Esophagus (tissue), 2 donors: ENCODE results near the gene KRT74. TPM values are rescaled to one million over a fixed set of nuclear protein-coding genes. Genes with fewer than 3 reads are reported as not detected.

Experiments
- H3K27ac ChIP-seq, 2 donors: one replicate each; pipeline ENCODE4 v1.5.1; 2013; ENCODE audit warnings: low read depth in 2 of 2, mild to moderate bottlenecking in 2 of 2, inconsistent platforms in 1 of 2, low read length in 1 of 2, moderate library complexity in 1 of 2
- H3K27me3 ChIP-seq, 2 donors: one replicate each; pipeline ENCODE4 v1.6.1; 2013; ENCODE audit warnings: low read length in 2 of 2, control low read depth in 1 of 2, mild to moderate bottlenecking in 1 of 2; ENCODE audit not compliant: insufficient read depth in 2 of 2, control insufficient read depth in 1 of 2
- H3K36me3 ChIP-seq, 2 donors: one replicate each; pipeline ENCODE4 v1.6.1; 2013; ENCODE audit warnings: low read length in 1 of 2; ENCODE audit not compliant: control insufficient read depth in 2 of 2, insufficient read depth in 2 of 2
- H3K4me1 ChIP-seq, 2 donors: one replicate each; pipeline ENCODE4 v1.6.1; 2013; ENCODE audit warnings: low read length in 1 of 2; ENCODE audit not compliant: control insufficient read depth in 2 of 2, insufficient read depth in 2 of 2
- H3K4me3 ChIP-seq, 2 donors: one replicate each; pipeline ENCODE4 v1.5.1; 2013; ENCODE audit warnings: low read length in 2 of 2, mild to moderate bottlenecking in 2 of 2, low read depth in 1 of 2, moderate library complexity in 1 of 2
- H3K9me3 ChIP-seq, 2 donors: one replicate each; pipeline ENCODE4 v1.6.1; 2013; ENCODE audit warnings: mild to moderate bottlenecking in 2 of 2, low read depth in 1 of 2, low read length in 1 of 2, moderate library complexity in 1 of 2; ENCODE audit not compliant: control insufficient read depth in 2 of 2, insufficient read depth in 1 of 2
- WGBS, 2 donors: extraction: QIAGEN DNeasy Blood & Tissue Kit; methylation state at CpG; one replicate each; pipeline ENCODE4 v1.1.7; 2013; 5-methylcytosine and 5-hydroxymethylcytosine counted together
- polyA plus RNA-seq, 2 donors: library from polyadenylated mRNA; stranded (reverse); fragments of 200-250 nt; gene quantifications; one replicate each; pipeline ENCODE4 v1.2.3, GENCODE V29; 2013
- donor health status: healthy with polysubstance abuse.
- donor health status: Bipolar disorder and iron deficiency.

Gene KRT74
- polyA plus RNA-seq, 2 donors, result 0.07 to 0.24 TPM

GRCh38 chr12:52528641-52529143 is 45.0 kb downstream of the KRT74 start:
- Histone ChIP-seq H3K4me1 (peaks cover 0 to 18% of the 10 kb centered on the region in 2 donors), H3K27ac (no peak overlapping the region)
- WGBS, 2 donors, result 76 to 82% methylated on average over 8 of the region's 8 CpGs

GRCh38 chr12:52527121-52527800 is 46.4 kb downstream of the KRT74 start:
- peaks cover 0 to 20% of the 10 kb centered on the region in 2 donors for H3K4me1 ChIP-seq
- no peaks in the 10 kb centered on the region for H3K27me3 ChIP-seq
- no peaks in the 10 kb centered on the region for H3K9me3 ChIP-seq
- H3K27ac ChIP-seq, result no peak overlapping the region
- no peak overlapping the region for H3K4me3 ChIP-seq
- 48 to 59% methylated on average over 4 of the region's 4 CpGs for WGBS, 2 donors
- H3K36me3 ChIP-seq, result no peaks in the 10 kb centered on the region

More at GRCh38 chr12:52528641-52529143, 45.0 kb downstream of the KRT74 start:
- Histone ChIP-seq H3K27me3 (no peaks in the 10 kb centered on the region), H3K9me3 (no peaks in the 10 kb centered on the region), H3K4me3 (no peak overlapping the region), H3K36me3 (no peaks in the 10 kb centered on the region)

- 73 to 83% methylated on average over 8 of the region's 8 CpGs for WGBS, 2 donors
- H3K27ac ChIP-seq, result peak overlapping the region; percentile 88 to 89
- no peaks in the 10 kb centered on the region for H3K9me3 ChIP-seq
- H3K4me1 ChIP-seq, result peaks cover 2 to 20% of the 10 kb centered on the region in 2 donors
- H3K27me3 ChIP-seq, result no peaks in the 10 kb centered on the region
- H3K36me3 ChIP-seq, result no peaks in the 10 kb centered on the region
- no peak overlapping the region for H3K4me3 ChIP-seq
These were observed 47.1 kb downstream of the KRT74 start for GRCh38 chr12:52526511-52526951.

GRCh38 chr12:52525661-52526499 is 47.8 kb downstream of the KRT74 start:
- Histone ChIP-seq H3K27ac (peak overlapping the region; percentile 88 to 89), H3K4me3 (peak overlapping the region in 1 of 2 donors; percentile 8), H3K27me3 (no peaks in the 10 kb centered on the region), H3K9me3 (no peaks in the 10 kb centered on the region), H3K4me1 (peaks cover 3 to 20% of the 10 kb centered on the region in 2 donors), H3K36me3 (no peaks in the 10 kb centered on the region)
- 54 to 69% methylated on average over 13 of the region's 13 CpGs for WGBS, 2 donors

- H3K36me3 ChIP-seq, result no peaks in the 10 kb centered on the region
- H3K4me3 ChIP-seq, result peak overlapping the region in 1 of 2 donors; percentile 8
- 45 to 59% methylated on average over 5 of the region's 5 CpGs for WGBS, 2 donors
- H3K27me3 ChIP-seq, result no peaks in the 10 kb centered on the region
- peak overlapping the region; percentile 88 to 89 for H3K27ac ChIP-seq
- H3K4me1 ChIP-seq, result peaks cover 3 to 20% of the 10 kb centered on the region in 2 donors
- no peaks in the 10 kb centered on the region for H3K9me3 ChIP-seq
These were observed 48.6 kb downstream of the KRT74 start for GRCh38 chr12:52524898-52525591.

- Histone ChIP-seq H3K9me3 (no peaks in the 10 kb centered on the region), H3K36me3 (no peaks in the 10 kb centered on the region), H3K27me3 (no peaks in the 10 kb centered on the region), H3K4me1 (peaks cover 3 to 20% of the 10 kb centered on the region in 2 donors), H3K27ac (peak overlapping the region; percentile 81 to 83), H3K4me3 (no peak overlapping the region)
- WGBS, 2 donors, result 40 to 59% methylated on average over 6 of the region's 6 CpGs
These were observed 49.3 kb downstream of the KRT74 start for GRCh38 chr12:52524241-52524897.

GRCh38 chr12:52523824-52524223 is 49.8 kb downstream of the KRT74 start:
- Histone ChIP-seq H3K4me1 (peaks cover 3 to 20% of the 10 kb centered on the region in 2 donors), H3K9me3 (no peaks in the 10 kb centered on the region), H3K27me3 (no peaks in the 10 kb centered on the region), H3K4me3 (no peak overlapping the region), H3K27ac (peak overlapping the region; percentile 81 to 83), H3K36me3 (no peaks in the 10 kb centered on the region)
- WGBS, 2 donors, result 48 to 71% methylated on average over 4 of the region's 4 CpGs

GRCh38 chr12:52522346-52523011 is 51.2 kb downstream of the KRT74 start:
- 37 to 51% methylated on average over 10 of the region's 10 CpGs for WGBS, 2 donors
- Histone ChIP-seq H3K9me3 (no peaks in the 10 kb centered on the region), H3K4me1 (peaks cover 3 to 20% of the 10 kb centered on the region in 2 donors), H3K4me3 (no peak overlapping the region), H3K36me3 (peaks cover 0 to 5% of the 10 kb centered on the region in 2 donors), H3K27ac (peak overlapping the region; percentile 83 to 89), H3K27me3 (no peaks in the 10 kb centered on the region)
